GM12865 (cell line): ENCODE results near the gene SLC9A9.

Source experiments
- DNase-seq: peaks from one replicate; pipeline ENCODE4 v3.0.0; 2010; ENCODE audit warnings: low read depth
- H3K4me3 ChIP-seq: 2 replicates; pipeline ENCODE4 v1.5.1; 2011; ENCODE audit warnings: mild to moderate bottlenecking, low read depth, low read length, control low read depth
- TF ChIP-seq, protein P1 (sequence below): IDR thresholded peaks from 2 replicates; pipeline ENCODE4 v1.5.1; 2011; ENCODE audit warnings: low read length, control low read depth, low read depth, inconsistent platforms; ENCODE audit not compliant: insufficient read depth; ENCODE audit errors: missing control alignments

The SLC9A9 gene

DNA sequence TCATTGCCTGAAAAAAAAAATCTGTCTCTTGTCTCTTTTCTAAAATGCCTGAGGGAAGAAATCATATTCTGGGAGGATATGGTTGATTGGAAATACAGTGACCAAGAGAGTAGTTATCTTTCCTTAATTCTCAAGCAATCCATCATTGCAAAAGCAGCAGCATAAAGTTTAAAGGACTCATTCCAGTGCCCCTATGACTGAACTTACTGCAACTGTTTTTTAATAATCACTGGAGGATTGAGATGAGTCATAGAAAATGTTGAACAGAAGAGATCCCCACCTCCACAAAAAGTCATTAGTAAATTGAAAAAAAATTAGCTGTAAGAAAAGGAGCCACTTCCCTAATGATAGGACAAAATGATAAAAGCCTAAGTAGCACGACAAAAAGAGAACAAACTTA lies 121.5 kb downstream of the SLC9A9 start:
- TF ChIP-seq, protein P1, sequence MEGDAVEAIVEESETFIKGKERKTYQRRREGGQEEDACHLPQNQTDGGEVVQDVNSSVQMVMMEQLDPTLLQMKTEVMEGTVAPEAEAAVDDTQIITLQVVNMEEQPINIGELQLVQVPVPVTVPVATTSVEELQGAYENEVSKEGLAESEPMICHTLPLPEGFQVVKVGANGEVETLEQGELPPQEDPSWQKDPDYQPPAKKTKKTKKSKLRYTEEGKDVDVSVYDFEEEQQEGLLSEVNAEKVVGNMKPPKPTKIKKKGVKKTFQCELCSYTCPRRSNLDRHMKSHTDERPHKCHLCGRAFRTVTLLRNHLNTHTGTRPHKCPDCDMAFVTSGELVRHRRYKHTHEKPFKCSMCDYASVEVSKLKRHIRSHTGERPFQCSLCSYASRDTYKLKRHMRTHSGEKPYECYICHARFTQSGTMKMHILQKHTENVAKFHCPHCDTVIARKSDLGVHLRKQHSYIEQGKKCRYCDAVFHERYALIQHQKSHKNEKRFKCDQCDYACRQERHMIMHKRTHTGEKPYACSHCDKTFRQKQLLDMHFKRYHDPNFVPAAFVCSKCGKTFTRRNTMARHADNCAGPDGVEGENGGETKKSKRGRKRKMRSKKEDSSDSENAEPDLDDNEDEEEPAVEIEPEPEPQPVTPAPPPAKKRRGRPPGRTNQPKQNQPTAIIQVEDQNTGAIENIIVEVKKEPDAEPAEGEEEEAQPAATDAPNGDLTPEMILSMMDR: no peak
- no peak for DNase-seq
- H3K4me3 ChIP-seq: no peak overlapping the region

DNA sequence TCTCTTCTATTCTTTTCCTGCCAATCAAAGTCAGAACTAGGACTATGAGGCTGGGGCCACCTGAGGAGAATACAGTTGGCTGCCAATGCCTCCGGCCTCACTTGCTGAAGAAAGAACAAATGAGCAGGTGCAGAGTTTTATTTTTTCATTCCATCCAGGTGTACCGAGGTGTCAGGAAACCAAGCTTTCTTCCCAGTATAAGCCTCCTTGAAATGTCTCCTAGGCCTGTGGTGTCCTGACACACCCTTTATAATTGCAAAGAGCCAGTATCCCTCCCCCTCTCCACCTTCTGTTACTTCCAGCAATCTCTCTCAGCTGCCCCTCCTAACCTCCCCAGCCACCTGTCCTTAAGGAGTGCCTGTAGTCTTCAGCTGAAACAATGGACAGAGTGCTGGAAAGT lies 127.9 kb downstream of the SLC9A9 start:
- no peak for DNase-seq
- no peak overlapping the region for H3K4me3 ChIP-seq
- TF ChIP-seq, protein P1: no peak

DNA sequence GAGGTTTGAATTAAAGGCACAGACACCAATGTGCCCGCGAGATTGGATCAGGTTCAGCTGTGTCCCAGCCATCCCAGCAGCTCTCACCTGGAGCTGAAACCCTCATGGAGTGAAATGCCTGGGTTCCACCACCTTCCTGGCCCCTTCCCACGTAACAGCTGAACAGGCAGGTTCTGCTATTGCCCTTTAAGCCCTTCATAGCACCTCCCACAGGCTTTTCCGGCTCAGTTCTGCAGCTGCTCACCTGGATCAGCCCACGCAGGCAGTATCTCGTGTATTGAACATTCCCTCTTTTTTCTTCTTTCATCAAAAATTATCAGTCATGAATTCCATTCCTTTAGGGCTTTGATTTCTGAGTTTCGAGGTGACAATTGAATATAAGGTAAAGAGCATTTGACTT lies 129.8 kb downstream of the SLC9A9 start:
- no peak for DNase-seq
- H3K4me3 ChIP-seq: no peak overlapping the region
- TF ChIP-seq, protein P1: no peak

DNA sequence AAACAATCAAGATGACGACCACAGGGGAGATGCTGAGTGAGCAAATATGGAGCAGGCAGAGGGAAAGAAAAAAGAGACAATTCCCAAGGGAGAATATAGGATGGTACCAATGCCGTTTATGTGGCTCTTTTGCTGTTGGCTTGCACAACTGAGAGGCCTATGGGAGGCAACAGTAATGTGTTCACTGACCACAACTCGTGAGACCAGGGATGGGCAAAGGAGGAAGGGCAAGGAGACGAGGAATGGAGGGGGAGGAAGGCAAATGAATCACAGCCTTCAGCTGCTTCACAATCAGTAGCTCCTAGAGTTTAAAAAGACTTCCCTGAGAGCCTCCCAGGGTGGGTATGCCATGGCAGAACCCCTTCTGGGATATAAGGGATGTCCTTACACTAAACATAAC lies 131.5 kb downstream of the SLC9A9 start:
- no peak overlapping the region for H3K4me3 ChIP-seq
- TF ChIP-seq, protein P1: no peak
- DNase-seq: no peak

DNA sequence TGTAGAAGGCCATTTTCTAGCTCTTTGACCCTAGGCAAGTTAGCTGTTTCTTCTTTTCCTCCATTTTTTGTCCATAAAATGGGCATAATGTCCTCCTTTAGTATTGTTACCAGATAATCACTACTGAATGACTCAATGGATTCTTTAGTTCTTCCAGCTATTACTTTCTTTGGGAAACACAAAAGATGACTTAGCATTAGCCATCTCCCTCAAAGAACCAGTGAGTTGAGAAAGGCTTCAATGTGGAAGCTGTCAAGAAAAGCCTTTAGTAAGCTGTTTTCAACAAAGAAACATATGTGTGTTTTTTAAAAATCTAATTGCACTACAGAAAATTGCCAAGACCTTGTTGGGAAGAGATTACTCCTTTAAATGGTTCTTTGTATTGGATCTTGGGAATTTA lies 135.7 kb downstream of the SLC9A9 start:
- TF ChIP-seq, protein P1: no peak
- no peak overlapping the region for H3K4me3 ChIP-seq
- DNase-seq: no peak

DNA sequence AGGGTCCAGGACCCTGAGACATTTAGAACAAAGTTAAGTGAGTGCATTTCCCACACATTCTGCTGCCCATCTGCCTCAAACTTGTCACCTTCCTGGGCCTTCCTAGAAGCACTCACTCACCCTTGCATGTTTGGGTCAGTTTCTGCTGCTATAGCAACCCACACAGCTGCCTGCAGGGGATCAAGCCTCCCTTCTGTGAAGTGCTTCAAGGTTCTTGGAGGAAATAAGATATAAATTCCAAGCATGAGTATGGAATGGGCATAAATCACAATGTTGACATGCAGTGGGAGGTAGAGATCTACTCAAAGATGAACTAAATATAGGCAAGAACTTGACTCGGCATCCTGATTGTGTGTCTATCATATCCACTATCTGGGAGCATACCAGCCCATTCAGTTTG lies 140.4 kb downstream of the SLC9A9 start:
- no peak for DNase-seq
- no peak overlapping the region for H3K4me3 ChIP-seq
- TF ChIP-seq, protein P1: no peak

DNA sequence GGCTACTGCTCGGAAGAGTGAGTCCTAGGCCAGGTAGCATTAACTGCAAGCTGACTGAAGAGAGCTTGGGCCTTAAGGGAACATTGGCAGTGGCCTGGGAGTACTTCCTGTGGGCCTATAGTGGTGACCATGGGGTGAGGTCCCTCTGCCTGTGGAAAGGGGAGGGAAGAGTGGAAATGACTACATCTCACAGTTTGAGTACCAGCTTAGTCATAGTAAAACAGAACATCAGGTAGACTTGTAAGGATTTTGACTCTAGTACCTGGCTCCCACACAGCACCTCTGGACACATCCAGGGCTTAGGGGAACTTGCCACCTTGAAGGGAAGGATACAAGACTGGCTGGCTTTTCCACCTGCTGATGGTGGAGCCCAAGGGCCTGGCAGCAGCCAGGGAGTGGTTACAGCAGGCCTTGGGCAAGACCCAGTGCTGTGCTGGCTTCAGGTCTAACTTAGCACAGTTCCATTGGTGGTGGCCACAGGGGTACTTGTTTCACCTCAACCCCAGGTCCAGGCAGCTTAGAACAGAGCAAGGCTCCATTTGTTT lies 147.8 kb downstream of the SLC9A9 start:
- peak; percentile 9 for DNase-seq
- TF ChIP-seq, protein P1: no peak

More for the DNA sequence above, 147.8 kb downstream of the SLC9A9 start:
- H3K4me3 ChIP-seq: no peak overlapping the region
